ENCODE data around the gene ZMYND8. TPM values are rescaled to one million over a fixed set of nuclear protein-coding genes. Genes with fewer than 3 reads are reported as not detected.

ZMYND8 gene
- total and polyA plus RNA-seq, 2 donors (not counting 1 experiment from before 2014, with no cell fraction given), result 12.6 to 13.0 TPM

DNA sequence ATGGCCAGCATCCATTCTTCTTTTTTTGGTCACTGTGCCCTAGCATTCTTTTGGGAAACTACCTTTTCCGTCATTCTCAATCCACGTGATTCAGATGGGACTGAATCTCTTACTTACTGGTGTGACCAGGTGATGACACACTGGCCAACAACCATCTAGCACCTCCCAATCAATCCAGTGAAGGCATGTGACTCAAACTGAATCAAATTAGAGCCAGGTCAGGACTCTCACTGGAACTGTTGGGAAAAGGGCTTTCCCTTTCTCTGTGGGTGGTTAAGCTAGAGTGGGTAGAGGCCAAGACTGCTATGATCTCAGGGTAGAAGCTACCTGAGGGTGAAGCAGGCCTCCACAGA, 36.2 kb upstream of the ZMYND8 start:
- H3K4me2 ChIP-seq (ENCODE audit: extremely low read depth, insufficient read depth, low read length), result no peak overlapping the region

DNA sequence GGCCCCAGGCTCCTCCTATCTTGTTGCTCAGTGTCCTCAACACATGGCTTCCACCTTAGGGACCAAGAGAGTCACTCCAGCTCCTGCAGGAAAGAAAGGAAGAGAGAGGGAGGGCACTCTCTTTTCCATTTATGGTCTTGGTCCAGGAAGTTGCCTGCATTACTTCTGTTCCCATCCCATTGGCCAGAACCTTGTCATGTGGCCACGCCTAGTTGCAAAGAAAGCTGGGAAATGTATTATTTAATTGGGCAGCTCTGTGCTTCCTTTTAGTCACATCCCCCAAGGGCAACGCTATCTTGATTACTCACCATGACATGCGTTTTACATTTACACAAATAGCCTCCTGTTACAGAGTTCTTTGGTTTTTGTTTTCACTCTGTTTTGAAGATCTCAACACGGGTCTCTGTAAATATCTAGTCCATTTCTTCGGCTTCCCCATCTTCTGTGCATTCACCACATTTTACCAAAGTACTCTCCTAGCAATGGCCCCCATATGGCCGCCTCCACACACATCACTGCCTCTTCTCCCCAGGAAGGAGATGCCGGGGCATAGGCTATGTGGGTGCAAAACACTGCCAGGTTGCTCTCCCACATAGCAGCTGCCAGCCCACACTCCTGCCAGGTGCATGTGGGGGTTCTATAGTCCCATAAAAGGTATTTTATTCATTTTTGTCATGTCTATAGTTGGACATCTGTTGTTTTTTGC, 35.7 kb upstream of the ZMYND8 start:
- H3K4me2 ChIP-seq (ENCODE audit: extremely low read depth, insufficient read depth, low read length), result no peak overlapping the region

More for the DNA sequence above, 36.2 kb upstream of the ZMYND8 start:
- Histone ChIP-seq H3K27ac (ENCODE audit: insufficient read depth, low read length) (peak overlapping the region; percentile 70), H3K36me3 (ENCODE audit: control insufficient read depth, insufficient read depth, low read length) (no peaks in the 10 kb centered on the region), H3K4me1 (ENCODE audit: control insufficient read depth, extremely low read depth, insufficient read depth, low read length) (no peaks in the 10 kb centered on the region), H3K79me2 (ENCODE audit: control insufficient read depth, insufficient read depth, low read length) (no peaks in the 10 kb centered on the region), H3K4me3 (replicated peaks in 1 of 4; ENCODE audit: control extremely low read depth in 1 of 4, insufficient read depth in 1 of 4, low read depth in 3 of 4, low read length in 4 of 4) (no peak overlapping the region), H3K9me3 (ENCODE audit: control insufficient read depth, insufficient read depth, low read depth, low read length) (no peaks in the 10 kb centered on the region), H3K27me3 (ENCODE audit: control insufficient read depth, insufficient read depth, low read length) (no peaks in the 10 kb centered on the region), H2AFZ (ENCODE audit: low read length) (peak overlapping the region; percentile 25), H3K9ac (ENCODE audit: insufficient read depth, low read length) (no peak overlapping the region), H4K20me1 (ENCODE audit: control insufficient read depth, extremely low read depth, insufficient read depth, low read length) (no peaks in the 10 kb centered on the region)
- no peak for TF ChIP-seq EZH2 (IDR thresholded peaks at IDR 0.05; ENCODE audit: low read length, missing control alignments)
- TF ChIP-seq, protein P1, sequence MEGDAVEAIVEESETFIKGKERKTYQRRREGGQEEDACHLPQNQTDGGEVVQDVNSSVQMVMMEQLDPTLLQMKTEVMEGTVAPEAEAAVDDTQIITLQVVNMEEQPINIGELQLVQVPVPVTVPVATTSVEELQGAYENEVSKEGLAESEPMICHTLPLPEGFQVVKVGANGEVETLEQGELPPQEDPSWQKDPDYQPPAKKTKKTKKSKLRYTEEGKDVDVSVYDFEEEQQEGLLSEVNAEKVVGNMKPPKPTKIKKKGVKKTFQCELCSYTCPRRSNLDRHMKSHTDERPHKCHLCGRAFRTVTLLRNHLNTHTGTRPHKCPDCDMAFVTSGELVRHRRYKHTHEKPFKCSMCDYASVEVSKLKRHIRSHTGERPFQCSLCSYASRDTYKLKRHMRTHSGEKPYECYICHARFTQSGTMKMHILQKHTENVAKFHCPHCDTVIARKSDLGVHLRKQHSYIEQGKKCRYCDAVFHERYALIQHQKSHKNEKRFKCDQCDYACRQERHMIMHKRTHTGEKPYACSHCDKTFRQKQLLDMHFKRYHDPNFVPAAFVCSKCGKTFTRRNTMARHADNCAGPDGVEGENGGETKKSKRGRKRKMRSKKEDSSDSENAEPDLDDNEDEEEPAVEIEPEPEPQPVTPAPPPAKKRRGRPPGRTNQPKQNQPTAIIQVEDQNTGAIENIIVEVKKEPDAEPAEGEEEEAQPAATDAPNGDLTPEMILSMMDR (conservative IDR thresholded peaks at IDR 0.05 in 1 of 2, IDR thresholded peaks at IDR 0.05 in 1 of 2; ENCODE audit: low read depth in 1 of 2, low read length in 2 of 2), result no peak
- peak in 1 of 2 donors; percentile 30 for DNase-seq (ENCODE audit: low read depth in 2 of 2)

DNA sequence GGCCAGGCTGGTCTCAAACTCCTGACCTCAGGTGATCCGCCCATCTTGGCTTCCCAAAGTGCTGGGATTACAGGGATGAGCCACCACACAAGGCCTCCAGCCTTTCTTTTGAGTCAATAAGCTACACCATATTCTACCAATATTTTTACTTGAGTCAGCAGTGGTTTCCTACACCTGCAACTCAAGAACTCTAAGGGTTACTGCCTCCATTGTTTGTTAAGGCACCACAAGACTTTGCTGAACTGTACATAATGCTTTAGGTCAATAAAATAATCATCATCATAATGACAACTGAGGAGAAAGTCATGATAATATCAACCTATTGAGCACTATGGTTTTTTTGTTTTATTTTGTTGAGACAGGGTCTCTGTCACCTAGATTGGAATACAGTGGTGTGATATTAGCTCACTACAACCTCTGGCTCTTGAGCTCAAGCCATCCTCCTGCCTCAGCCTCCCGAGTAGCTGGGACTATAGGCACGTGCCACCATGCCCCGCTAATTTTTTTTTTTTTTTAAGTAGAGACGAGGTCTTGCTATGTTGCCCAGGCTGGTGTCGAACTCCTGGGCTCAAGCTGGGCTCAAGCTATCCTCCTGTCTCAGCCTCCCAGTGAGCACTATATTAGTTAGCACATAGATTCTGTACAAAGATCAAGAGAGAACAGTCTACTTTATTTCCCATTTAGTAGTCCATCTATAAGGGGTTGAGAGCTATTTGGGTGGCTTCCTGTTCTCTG, 34.9 kb upstream of the ZMYND8 start:
- H3K4me2 ChIP-seq (ENCODE audit: extremely low read depth, insufficient read depth, low read length), result no peak overlapping the region
- H3K27me3 ChIP-seq (ENCODE audit: control insufficient read depth, insufficient read depth, low read length), result no peaks in the 10 kb centered on the region
- H3K4me3 ChIP-seq (replicated peaks in 1 of 4; ENCODE audit: control extremely low read depth in 1 of 4, insufficient read depth in 1 of 4, low read depth in 3 of 4, low read length in 4 of 4), result no peak overlapping the region
- H3K9me3 ChIP-seq (ENCODE audit: control insufficient read depth, insufficient read depth, low read depth, low read length), result no peaks in the 10 kb centered on the region
- no peaks in the 10 kb centered on the region for H3K36me3 ChIP-seq (ENCODE audit: control insufficient read depth, insufficient read depth, low read length)
- H2AFZ ChIP-seq (ENCODE audit: low read length), result peak overlapping the region; percentile 35
- H4K20me1 ChIP-seq (ENCODE audit: control insufficient read depth, extremely low read depth, insufficient read depth, low read length), result no peaks in the 10 kb centered on the region
- H3K27ac ChIP-seq (ENCODE audit: insufficient read depth, low read length), result peak overlapping the region; percentile 36
- no peaks in the 10 kb centered on the region for H3K4me1 ChIP-seq (ENCODE audit: control insufficient read depth, extremely low read depth, insufficient read depth, low read length)
- no peak overlapping the region for H3K9ac ChIP-seq (ENCODE audit: insufficient read depth, low read length)
- no peak for TF ChIP-seq EZH2 (IDR thresholded peaks at IDR 0.05; ENCODE audit: low read length, missing control alignments)
- TF ChIP-seq, protein P1 (conservative IDR thresholded peaks at IDR 0.05 in 1 of 2, IDR thresholded peaks at IDR 0.05 in 1 of 2; ENCODE audit: low read depth in 1 of 2, low read length in 2 of 2), result no peak
- no peaks in the 10 kb centered on the region for H3K79me2 ChIP-seq (ENCODE audit: control insufficient read depth, insufficient read depth, low read length)
- no peak for DNase-seq (ENCODE audit: low read depth in 2 of 2)

More for the DNA sequence above, 35.7 kb upstream of the ZMYND8 start:
- Histone ChIP-seq H3K4me1 (ENCODE audit: control insufficient read depth, extremely low read depth, insufficient read depth, low read length) (no peaks in the 10 kb centered on the region), H2AFZ (ENCODE audit: low read length) (peak overlapping the region; percentile 57), H3K79me2 (ENCODE audit: control insufficient read depth, insufficient read depth, low read length) (no peaks in the 10 kb centered on the region), H3K4me3 (replicated peaks in 1 of 4; ENCODE audit: control extremely low read depth in 1 of 4, insufficient read depth in 1 of 4, low read depth in 3 of 4, low read length in 4 of 4) (no peak overlapping the region), H3K27me3 (ENCODE audit: control insufficient read depth, insufficient read depth, low read length) (no peaks in the 10 kb centered on the region), H3K9me3 (ENCODE audit: control insufficient read depth, insufficient read depth, low read depth, low read length) (no peaks in the 10 kb centered on the region), H3K27ac (ENCODE audit: insufficient read depth, low read length) (peak overlapping the region; percentile 70), H4K20me1 (ENCODE audit: control insufficient read depth, extremely low read depth, insufficient read depth, low read length) (no peaks in the 10 kb centered on the region), H3K9ac (ENCODE audit: insufficient read depth, low read length) (no peak overlapping the region), H3K36me3 (ENCODE audit: control insufficient read depth, insufficient read depth, low read length) (no peaks in the 10 kb centered on the region)
- peak; percentile 91 to 93 for DNase-seq (ENCODE audit: low read depth in 2 of 2)
- TF ChIP-seq EZH2 (IDR thresholded peaks at IDR 0.05; ENCODE audit: low read length, missing control alignments), result no peak
- TF ChIP-seq, protein P1 (conservative IDR thresholded peaks at IDR 0.05 in 1 of 2, IDR thresholded peaks at IDR 0.05 in 1 of 2; ENCODE audit: low read depth in 1 of 2, low read length in 2 of 2), result no peak
